ENCODE data around the gene PLPP4. TPM values are rescaled to one million over a fixed set of nuclear protein-coding genes. Genes with fewer than 3 reads are reported as not detected.

PLPP4 gene
- total RNA-seq, 1 donor from 2014 or later: not detected

DNA sequence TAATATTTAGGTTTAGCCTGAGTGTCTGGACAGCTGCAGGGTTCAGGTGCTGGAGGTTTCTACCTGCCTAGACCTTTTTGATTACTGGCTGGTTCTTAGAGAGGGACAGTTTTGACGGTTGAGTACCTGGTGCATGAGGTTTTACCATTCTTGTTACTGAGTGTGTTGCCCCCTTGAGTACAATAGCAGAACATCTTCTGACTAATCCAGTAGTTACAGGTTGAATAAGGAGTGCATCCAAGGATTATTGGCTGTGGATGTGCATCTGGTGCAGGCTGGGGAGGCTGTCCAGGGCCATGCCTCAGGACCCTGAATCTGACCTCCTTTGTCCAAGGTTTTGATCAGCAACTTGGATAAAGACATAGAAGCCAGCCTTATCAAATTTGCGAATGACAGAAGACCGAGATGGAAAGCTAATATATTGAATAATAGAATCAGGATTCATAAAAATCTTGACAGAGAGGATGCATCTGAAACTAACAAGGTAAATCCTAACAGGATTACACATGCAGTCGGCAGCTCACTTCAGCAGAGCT, 23.1 kb downstream of the PLPP4 start:
- TF ChIP-seq, protein P1, sequence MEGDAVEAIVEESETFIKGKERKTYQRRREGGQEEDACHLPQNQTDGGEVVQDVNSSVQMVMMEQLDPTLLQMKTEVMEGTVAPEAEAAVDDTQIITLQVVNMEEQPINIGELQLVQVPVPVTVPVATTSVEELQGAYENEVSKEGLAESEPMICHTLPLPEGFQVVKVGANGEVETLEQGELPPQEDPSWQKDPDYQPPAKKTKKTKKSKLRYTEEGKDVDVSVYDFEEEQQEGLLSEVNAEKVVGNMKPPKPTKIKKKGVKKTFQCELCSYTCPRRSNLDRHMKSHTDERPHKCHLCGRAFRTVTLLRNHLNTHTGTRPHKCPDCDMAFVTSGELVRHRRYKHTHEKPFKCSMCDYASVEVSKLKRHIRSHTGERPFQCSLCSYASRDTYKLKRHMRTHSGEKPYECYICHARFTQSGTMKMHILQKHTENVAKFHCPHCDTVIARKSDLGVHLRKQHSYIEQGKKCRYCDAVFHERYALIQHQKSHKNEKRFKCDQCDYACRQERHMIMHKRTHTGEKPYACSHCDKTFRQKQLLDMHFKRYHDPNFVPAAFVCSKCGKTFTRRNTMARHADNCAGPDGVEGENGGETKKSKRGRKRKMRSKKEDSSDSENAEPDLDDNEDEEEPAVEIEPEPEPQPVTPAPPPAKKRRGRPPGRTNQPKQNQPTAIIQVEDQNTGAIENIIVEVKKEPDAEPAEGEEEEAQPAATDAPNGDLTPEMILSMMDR (IDR thresholded peaks at IDR 0.05): no peak
- Histone ChIP-seq H3K4me1 (no peaks in the 10 kb centered on the region), H3K27me3 (no peaks in the 10 kb centered on the region), H3K36me3 (no peaks in the 10 kb centered on the region), H3K4me3 (no peak overlapping the region), H3K27ac (no peak overlapping the region), H3K9me3 (no peaks in the 10 kb centered on the region)
- no peak for DNase-seq (ENCODE audit: low spot score in 2 of 2)
- intact Hi-C loops (cut with DNase I): no loop called here

- H3K9me3 ChIP-seq: no peaks in the 10 kb centered on the region
- H3K27ac ChIP-seq: no peak overlapping the region
- TF ChIP-seq, protein P1 (IDR thresholded peaks at IDR 0.05): no peak
- no peaks in the 10 kb centered on the region for H3K4me1 ChIP-seq
- H3K36me3 ChIP-seq: no peaks in the 10 kb centered on the region
- intact Hi-C loops (cut with DNase I): no loop called here
- no peak overlapping the region for H3K4me3 ChIP-seq
- DNase-seq (ENCODE audit: low spot score in 2 of 2): no peak
- H3K27me3 ChIP-seq: no peaks in the 10 kb centered on the region
Measured at GRCh38 chr10:120480848-120481247, 23.8 kb downstream of the PLPP4 start.

GRCh38 chr10:120483006-120483405, 26.0 kb downstream of the PLPP4 start:
- no peak for DNase-seq (ENCODE audit: low spot score in 2 of 2)
- intact Hi-C loops (cut with DNase I): no loop called here

GRCh38 chr10:120483651-120484301, 26.7 kb downstream of the PLPP4 start:
- H3K27me3 ChIP-seq: no peaks in the 10 kb centered on the region
- intact Hi-C loops (cut with DNase I): no loop called here
- no peaks in the 10 kb centered on the region for H3K4me1 ChIP-seq
- H3K36me3 ChIP-seq: no peaks in the 10 kb centered on the region
- TF ChIP-seq, protein P1 (IDR thresholded peaks at IDR 0.05): no peak
- no peak overlapping the region for H3K27ac ChIP-seq
- no peak overlapping the region for H3K4me3 ChIP-seq
- no peak for DNase-seq (ENCODE audit: low spot score in 2 of 2)
- H3K9me3 ChIP-seq: no peaks in the 10 kb centered on the region

More at GRCh38 chr10:120483006-120483405, 26.0 kb downstream of the PLPP4 start:
- H3K4me1 ChIP-seq: no peaks in the 10 kb centered on the region
- no peaks in the 10 kb centered on the region for H3K9me3 ChIP-seq
- no peak overlapping the region for H3K27ac ChIP-seq
- no peaks in the 10 kb centered on the region for H3K36me3 ChIP-seq
- TF ChIP-seq, protein P1 (IDR thresholded peaks at IDR 0.05): no peak
- H3K27me3 ChIP-seq: no peaks in the 10 kb centered on the region
- H3K4me3 ChIP-seq: no peak overlapping the region

GRCh38 chr10:120485946-120486345, 28.9 kb downstream of the PLPP4 start:
- no peak for DNase-seq (ENCODE audit: low spot score in 2 of 2)
- TF ChIP-seq, protein P1 (IDR thresholded peaks at IDR 0.05): no peak
- Histone ChIP-seq H3K4me1 (no peaks in the 10 kb centered on the region), H3K27ac (no peak overlapping the region), H3K9me3 (no peaks in the 10 kb centered on the region), H3K36me3 (no peaks in the 10 kb centered on the region), H3K27me3 (no peaks in the 10 kb centered on the region), H3K4me3 (no peak overlapping the region)
- intact Hi-C loops (cut with DNase I): no loop called here
